HepG2 (cell line): ENCODE measurements around the gene IQCK. TPM values are rescaled to one million over a fixed set of nuclear protein-coding genes. Genes with fewer than 3 reads are reported as not detected.

Source experiments
- DMAP1 ChIP-seq: IDR thresholded peaks from 2 replicates; pipeline ENCODE4 v1.6.1; 2016
- HNRNPLL ChIP-seq: fragments of 200-400 bp; formaldehyde crosslinking; IDR thresholded peaks from 2 replicates; pipeline ENCODE4 v1.6.1; 2017; ENCODE audit warnings: mild to moderate bottlenecking, low read depth, low read length; ENCODE audit not compliant: poor library complexity, severe bottlenecking
- KIAA2018 ChIP-seq: sonication (generic); formaldehyde crosslinking; IDR thresholded peaks from 2 replicates; pipeline ENCODE4 v1.5.0; 2020; ENCODE audit warnings: mild to moderate bottlenecking, missing genetic modification reagents, borderline replicate concordance
- SP140L ChIP-seq: sonication (generic); formaldehyde crosslinking; IDR thresholded peaks from 2 replicates; pipeline ENCODE4 v1.4.0; 2020; ENCODE audit warnings: missing genetic modification reagents, borderline replicate concordance
- ZBTB38 ChIP-seq: sonication (generic); formaldehyde crosslinking; IDR thresholded peaks from 2 replicates; pipeline ENCODE4 v1.5.1; 2020; ENCODE audit warnings: mild to moderate bottlenecking, missing genetic modification reagents
- ZBTB40 ChIP-seq, 2 experiments: fragments of 450-650 bp in 1 of 2; sonication (generic) in 1 of 2; formaldehyde crosslinking in 1 of 2; IDR thresholded peaks; 2 replicates each; pipeline versions ENCODE4 v1.6.1 to v1.8.0; 2016 to 2022; ENCODE audit warnings: antibody characterized with exemption in 1 of 2, mild to moderate bottlenecking in 1 of 2, missing genetic modification reagents in 1 of 2
- ZNF432 ChIP-seq: sonication (generic); formaldehyde crosslinking; IDR thresholded peaks from 2 replicates; pipeline ENCODE4 v1.5.0; 2020; ENCODE audit warnings: missing genetic modification reagents, mild to moderate bottlenecking, borderline replicate concordance
- ZNF550 ChIP-seq: sonication (generic); formaldehyde crosslinking; IDR thresholded peaks from 2 replicates; pipeline ENCODE4 v1.4.0; 2020; ENCODE audit warnings: mild to moderate bottlenecking, missing genetic modification reagents, borderline replicate concordance
- ZNF563 ChIP-seq: sonication (generic); formaldehyde crosslinking; IDR thresholded peaks from 2 replicates; pipeline ENCODE4 v1.8.0; 2022; ENCODE audit warnings: mild to moderate bottlenecking, moderate library complexity, missing genetic modification reagents
- ZNF746 ChIP-seq: sonication (generic); formaldehyde crosslinking; IDR thresholded peaks from 2 replicates; pipeline ENCODE4 v1.8.0; 2022; ENCODE audit warnings: mild to moderate bottlenecking, missing genetic modification reagents
- ZNF75D ChIP-seq: sonication (generic); formaldehyde crosslinking; IDR thresholded peaks from 2 replicates; pipeline ENCODE4 v1.8.1; 2023; ENCODE audit warnings: missing genetic modification reagents, mild to moderate bottlenecking, borderline replicate concordance
- polyA plus RNA-seq, 8 experiments: library from polyadenylated mRNA; depleted of rRNA in 3 of 8; stranded (reverse) in 7 of 8; unstranded in 1 of 8; fragments of >200 nt; fragmentation: Illumina TruSeq in 4 of 8; extraction: Trizol in 4 of 8; gene quantifications; 2 replicates each; pipeline versions ENCODE4 v1.2.1 to v1.2.3, GENCODE V29; 2011 to 2016; ENCODE audit warnings: low read depth in 4 of 8, missing spikeins in 1 of 8, mixed read lengths in 1 of 8; ENCODE audit not compliant: insufficient read depth in 1 of 8
- total RNA-seq, 5 experiments: library from RNA; depleted of rRNA; stranded (reverse); fragments of >200 nt; fragmentation: Illumina TruSeq; extraction: Trizol; gene quantifications; 2 replicates each; pipeline ENCODE4 v1.2.3, GENCODE V29; 2016; ENCODE audit warnings: low read depth in 1 of 5

The IQCK gene
- total and polyA plus RNA-seq, 2 of the 13 experiments (the other 11 are each of a cell fraction or from before 2014, with no cell fraction given): 5.1 to 7.3 TPM

GRCh38 chr16:19885451-19886072 lies 167.5 kb downstream of the IQCK start (continued):
- TF ChIP-seq ZBTB40 (IDR thresholded peaks at IDR 0.05): no peak
- 0 out of 2 replicates have a peak, but pooled peaks have one; percentile 25 for TF ChIP-seq ZBTB40 (CRISPR knock-in tag; IDR thresholded peaks at IDR 0.05)
- TF ChIP-seq ZNF75D (CRISPR knock-in tag): no peak
- peak; percentile 7; the same call in 1 of the 2 replicates for TF ChIP-seq DMAP1 (CRISPR knock-in tag)
- TF ChIP-seq KIAA2018 (CRISPR knock-in tag): 0 out of 2 replicates have a peak, but pooled peaks have one; percentile 9
- no peak for TF ChIP-seq ZNF746
- TF ChIP-seq ZNF550 (CRISPR knock-in tag): 0 out of 2 replicates have a peak, but pooled peaks have one; percentile 15
- peak; percentile 12; the same call in 1 of the 2 replicates for TF ChIP-seq ZNF563 (CRISPR knock-in tag)
- TF ChIP-seq HNRNPLL: peak; percentile 29
- TF ChIP-seq SP140L (CRISPR knock-in tag): no peak
- TF ChIP-seq ZBTB38 (CRISPR knock-in tag): peak; percentile 79
- peak; percentile 67; the same call in 1 of the 2 replicates for TF ChIP-seq ZNF432 (CRISPR knock-in tag)
